HG03025 (cell line): ENCODE data around the gene DUT.

ENCODE experiments used
- ATAC-seq: cut with Tn5 transposase; IDR thresholded peaks from one replicate; pipeline ENCODE4 v1.9.1; 2021; ENCODE audit warnings: mild to moderate bottlenecking, moderate library complexity; ENCODE audit not compliant: unreplicated experiment, low FRiP score

Gene DUT

GRCh38 chr15:48367483-48367882 is 36.3 kb downstream of the DUT start:
- no peak for ATAC-seq

GRCh38 chr15:48370460-48370859 is 39.2 kb downstream of the DUT start:
- no peak for ATAC-seq

GRCh38 chr15:48371550-48371949 is 40.3 kb downstream of the DUT start:
- ATAC-seq: no peak

- ATAC-seq: no peak
Observed at GRCh38 chr15:48371961-48372360, 40.7 kb downstream of the DUT start.

- ATAC-seq: no peak
Observed at GRCh38 chr15:48373821-48374451, 42.7 kb downstream of the DUT start.

GRCh38 chr15:48374472-48374871 is 43.2 kb downstream of the DUT start:
- ATAC-seq: no peak

GRCh38 chr15:48375767-48376166 is 44.5 kb downstream of the DUT start:
- ATAC-seq: no peak

- no peak for ATAC-seq
Observed at GRCh38 chr15:48380198-48380597, 49.0 kb downstream of the DUT start.

GRCh38 chr15:48381861-48382260 is 50.6 kb downstream of the DUT start:
- ATAC-seq: no peak

GRCh38 chr15:48383031-48383430 is 51.8 kb downstream of the DUT start:
- ATAC-seq: no peak

- ATAC-seq: no peak
Observed at GRCh38 chr15:48384616-48385015, 53.4 kb downstream of the DUT start.

GRCh38 chr15:48385031-48385830 is 54.0 kb downstream of the DUT start:
- ATAC-seq: no peak

- ATAC-seq: no peak
Observed at GRCh38 chr15:48388016-48388851, 57.0 kb downstream of the DUT start.

- ATAC-seq: no peak
Observed at GRCh38 chr15:48388910-48389309, 57.7 kb downstream of the DUT start.

GRCh38 chr15:48389691-48390143 is 58.5 kb downstream of the DUT start:
- no peak for ATAC-seq

- ATAC-seq: no peak
Observed at GRCh38 chr15:48391950-48392349, 60.7 kb downstream of the DUT start.

- no peak for ATAC-seq
Observed at GRCh38 chr15:48392356-48392755, 61.1 kb downstream of the DUT start.
